Lower leg skin (tissue), 3 donors: Measurements from ENCODE around the gene TSPAN10.

Experiments used
- CTCF ChIP-seq, 3 donors: fragments of 450-650 bp; IDR thresholded peaks; one replicate each; pipeline ENCODE4 v1.5.1; 2016; ENCODE audit warnings: antibody characterized with exemption in 3 of 3, mild to moderate bottlenecking in 3 of 3, moderate library complexity in 2 of 3
- POLR2A ChIP-seq, 2 donors: fragments of 450-650 bp; IDR thresholded peaks; one replicate each; pipeline ENCODE4 v1.6.1; 2016 to 2017; ENCODE audit warnings: antibody characterized with exemption in 2 of 2, mild to moderate bottlenecking in 1 of 2, moderate library complexity in 1 of 2

GRCh38 chr17:81691608-81692007 is 54.6 kb downstream of the TSPAN10 start:
- TF ChIP-seq CTCF (IDR thresholded peaks at IDR 0.05) (no peak), POLR2A (IDR thresholded peaks at IDR 0.05) (no peak)
